GM18909 (cell line): ENCODE results near the gene SRRD.

Experiments used
- ATAC-seq: cut with Tn5 transposase; IDR thresholded peaks from one replicate; pipeline ENCODE4 v1.9.1; 2021; ENCODE audit warnings: mild to moderate bottlenecking; ENCODE audit not compliant: unreplicated experiment, poor library complexity

SRRD gene

DNA sequence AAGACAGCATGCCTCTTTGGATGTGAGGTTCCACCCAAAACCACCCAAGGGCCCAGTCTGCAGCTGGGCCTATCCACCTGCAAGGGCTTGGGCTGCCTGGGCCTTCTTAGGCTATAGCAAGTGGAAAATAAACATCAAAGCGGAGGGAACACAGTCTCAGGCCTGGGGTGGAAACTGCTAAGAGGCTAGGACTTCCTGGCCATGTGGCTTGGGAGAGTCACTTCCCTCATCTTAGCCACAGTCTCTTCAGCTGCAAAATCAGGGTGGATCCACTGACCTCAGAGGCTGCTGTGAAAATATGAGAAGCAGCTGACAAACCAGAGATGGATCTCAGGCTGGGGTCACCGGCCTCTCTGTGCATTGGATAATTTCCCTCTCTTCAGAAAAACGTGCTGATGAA is 59.2 kb downstream of the SRRD start:
- ATAC-seq, result no peak
